GM12892 (cell line): ENCODE results near the gene WBP4.

Experiments used
- POLR2A ChIP-seq: IDR thresholded peaks from 2 replicates; pipeline ENCODE4 v1.6.1; 2011; ENCODE audit warnings: low read depth, low read length, control low read depth
- POLR2AphosphoS5 ChIP-seq: IDR thresholded peaks from 2 replicates; pipeline ENCODE4 v1.6.1; 2011; ENCODE audit warnings: low read depth, low read length, control low read depth

- TF ChIP-seq POLR2A, result no peak
- no peak for TF ChIP-seq POLR2AphosphoS5
Measured at GRCh38 chr13:41060724-41061074, 610 bp upstream of the WBP4 start.
